Heart left ventricle (tissue), 13 donors: Measurements from ENCODE around the gene ABO.

Experiments
- CTCF ChIP-seq, 12 donors: fragments of 200-600 bp; sonication (generic) in 4 of 12; IDR thresholded peaks; one replicate each; pipeline versions ENCODE4 v1.5.0 to v1.8.0; 2018 to 2022; ENCODE audit warnings: antibody characterized with exemption in 12 of 12, mild to moderate bottlenecking in 5 of 12
- POLR2A ChIP-seq, 2 donors: fragments of 450-650 bp; IDR thresholded peaks; one replicate each; pipeline ENCODE4 v1.6.1; 2017; ENCODE audit warnings: antibody characterized with exemption in 2 of 2, mild to moderate bottlenecking in 2 of 2, moderate library complexity in 2 of 2
- donor health status: ischemic (EF 13 %, LVEDD 7.1; RV severe dilation, severe dysfunction).
- donor health status: DM: no; HTN: yes; CAD: no.
- donor health status: DM: no; HTN: no; CAD: no.
- donor health status: ischemic (EF 25% LVEDD 6.9; RV normal size, moderate dysfunction).
- donor health status: ischemic (EF 25% LVEDD 5.7; RV mildly dilated, moderate dysfunction).
- donor health status: ischemic (EF 35%, LVEDD 5.7; RV mildly dilated, moderate dysfunction).
- donor health status: nonischemic (EF 11% LVEDD 7.7; RV severe dilation, severe dysfunction).
- donor health status: DM: yes; HTN: yes; CAD: no.
- donor health status: PGD.
- donor health status: ischemic (EF 29% LVEDD 5.4; RV normal size, mild dysfunction).
- donor health status: nonischemic (EF 23%, LVEDD 6.1; RV moderate dilation, normal function).

DNA sequence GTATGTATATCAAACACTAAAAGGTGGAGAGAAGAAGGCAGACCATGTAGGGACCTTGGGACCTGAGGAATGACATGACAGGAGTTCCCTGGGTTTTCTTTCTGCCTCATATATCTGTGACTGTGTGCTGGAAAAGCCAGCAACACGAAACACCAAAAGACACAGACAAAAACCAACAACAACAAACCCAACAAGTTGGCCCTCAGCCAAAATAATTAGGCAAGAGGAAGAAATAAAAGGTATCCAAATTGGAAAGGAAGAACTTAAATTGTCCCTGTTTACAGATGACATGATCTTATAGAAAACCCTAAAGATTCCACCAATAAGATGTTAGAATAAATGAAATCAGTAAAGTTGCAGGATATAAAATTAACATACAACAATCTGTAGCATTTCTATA, 21.7 kb downstream of the ABO start:
- TF ChIP-seq CTCF (IDR thresholded peaks at IDR 0.05) (no peak), POLR2A (IDR thresholded peaks at IDR 0.05) (no peak)
